ENCODE results near the gene OR14A16.

Gene OR14A16

GRCh38 chr1:247855911-247856310 lies 32.0 kb upstream of the OR14A16 start:
- no peak overlapping the region for H3K4me3 ChIP-seq (ENCODE audit: control insufficient read depth, low read depth, low read length)
- no peak for DNase-seq (ENCODE audit: low read depth)
- TF ChIP-seq, protein P1, sequence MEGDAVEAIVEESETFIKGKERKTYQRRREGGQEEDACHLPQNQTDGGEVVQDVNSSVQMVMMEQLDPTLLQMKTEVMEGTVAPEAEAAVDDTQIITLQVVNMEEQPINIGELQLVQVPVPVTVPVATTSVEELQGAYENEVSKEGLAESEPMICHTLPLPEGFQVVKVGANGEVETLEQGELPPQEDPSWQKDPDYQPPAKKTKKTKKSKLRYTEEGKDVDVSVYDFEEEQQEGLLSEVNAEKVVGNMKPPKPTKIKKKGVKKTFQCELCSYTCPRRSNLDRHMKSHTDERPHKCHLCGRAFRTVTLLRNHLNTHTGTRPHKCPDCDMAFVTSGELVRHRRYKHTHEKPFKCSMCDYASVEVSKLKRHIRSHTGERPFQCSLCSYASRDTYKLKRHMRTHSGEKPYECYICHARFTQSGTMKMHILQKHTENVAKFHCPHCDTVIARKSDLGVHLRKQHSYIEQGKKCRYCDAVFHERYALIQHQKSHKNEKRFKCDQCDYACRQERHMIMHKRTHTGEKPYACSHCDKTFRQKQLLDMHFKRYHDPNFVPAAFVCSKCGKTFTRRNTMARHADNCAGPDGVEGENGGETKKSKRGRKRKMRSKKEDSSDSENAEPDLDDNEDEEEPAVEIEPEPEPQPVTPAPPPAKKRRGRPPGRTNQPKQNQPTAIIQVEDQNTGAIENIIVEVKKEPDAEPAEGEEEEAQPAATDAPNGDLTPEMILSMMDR (conservative IDR thresholded peaks at IDR 0.05; ENCODE audit: control insufficient read depth, insufficient read depth, low read depth, low read length) = no peak

- H3K4me3 ChIP-seq (ENCODE audit: control insufficient read depth, low read depth, low read length) = no peak overlapping the region
- no peak for DNase-seq (ENCODE audit: low read depth)
- TF ChIP-seq, protein P1 (conservative IDR thresholded peaks at IDR 0.05; ENCODE audit: control insufficient read depth, insufficient read depth, low read depth, low read length) = no peak
Measured at GRCh38 chr1:247854899-247855545, 31.1 kb upstream of the OR14A16 start.

DNA sequence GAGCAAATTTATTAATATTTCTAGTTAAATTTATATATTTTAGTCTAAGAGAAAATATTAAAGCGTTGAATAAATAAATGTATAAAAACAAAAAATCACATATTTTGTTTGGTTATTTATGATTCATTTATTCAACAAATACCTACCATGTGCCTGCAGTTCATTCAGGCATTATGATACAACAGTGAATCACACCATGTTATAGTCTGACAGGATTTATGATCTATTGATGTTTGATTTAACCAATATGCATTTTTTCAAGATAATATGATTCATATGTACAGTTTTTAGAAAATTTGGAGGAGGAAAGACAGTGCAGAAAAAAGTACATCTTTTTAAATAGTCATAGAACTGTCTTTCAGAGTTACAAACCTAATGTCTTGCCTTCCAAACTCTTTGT lies 25.7 kb upstream of the OR14A16 start:
- no peak overlapping the region for H3K4me3 ChIP-seq (ENCODE audit: control insufficient read depth, low read depth, low read length)
- peak; percentile 3 for DNase-seq (ENCODE audit: low read depth)
- TF ChIP-seq, protein P1 (conservative IDR thresholded peaks at IDR 0.05; ENCODE audit: control insufficient read depth, insufficient read depth, low read depth, low read length) = no peak

- H3K4me3 ChIP-seq (ENCODE audit: control insufficient read depth, low read depth, low read length) = no peak overlapping the region
- TF ChIP-seq, protein P1 (conservative IDR thresholded peaks at IDR 0.05; ENCODE audit: control insufficient read depth, insufficient read depth, low read depth, low read length) = no peak
- no peak for DNase-seq (ENCODE audit: low read depth)
Measured at GRCh38 chr1:247848346-247848745, 24.4 kb upstream of the OR14A16 start.

DNA sequence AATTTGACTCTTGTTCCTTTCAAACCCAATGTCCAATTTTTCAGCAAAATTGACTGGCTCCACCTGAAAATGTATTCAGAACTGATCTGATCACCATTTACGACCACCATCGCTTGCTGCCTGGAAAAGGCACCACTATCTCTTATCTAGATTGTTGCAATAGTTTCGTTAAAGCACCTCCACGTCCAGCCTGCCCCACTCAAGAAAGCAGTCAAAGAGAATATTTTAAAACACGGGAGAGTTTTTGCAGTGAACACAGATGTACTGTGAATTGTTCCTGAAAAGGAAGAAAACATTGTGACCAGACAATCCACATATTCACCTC lies 21.7 kb upstream of the OR14A16 start:
- no peak overlapping the region for H3K4me3 ChIP-seq (ENCODE audit: control insufficient read depth, low read depth, low read length)
- no peak for DNase-seq (ENCODE audit: low read depth)
- TF ChIP-seq, protein P1 (conservative IDR thresholded peaks at IDR 0.05; ENCODE audit: control insufficient read depth, insufficient read depth, low read depth, low read length) = no peak

GRCh38 chr1:247845011-247845692 lies 21.2 kb upstream of the OR14A16 start:
- no peak overlapping the region for H3K4me3 ChIP-seq (ENCODE audit: control insufficient read depth, low read depth, low read length)
- DNase-seq (ENCODE audit: low read depth) = no peak
- TF ChIP-seq, protein P1 (conservative IDR thresholded peaks at IDR 0.05; ENCODE audit: control insufficient read depth, insufficient read depth, low read depth, low read length) = no peak
